Breast epithelium (tissue), 4 donors: Measurements from ENCODE around the gene CGNL1. TPM values are rescaled to one million over a fixed set of nuclear protein-coding genes. Genes with fewer than 3 reads are reported as not detected.

Experiments
- DNase-seq, 2 donors: peaks; one replicate each; pipeline ENCODE4 v3.0.0-alpha.2; 2019; ENCODE audit warnings: low spot score in 2 of 2
- H3K27ac ChIP-seq, 2 donors: fragments of 200-600 bp; sonication (generic) in 1 of 2; one replicate each; pipeline ENCODE4 v1.5.1; 2016 to 2019; ENCODE audit warnings: mild to moderate bottlenecking in 1 of 2
- H3K27me3 ChIP-seq, 2 donors: fragments of 200-600 bp; sonication (generic) in 1 of 2; one replicate each; pipeline versions ENCODE4 v1.5.1 to v1.6.0; 2017 to 2019; ENCODE audit warnings: control low read depth in 1 of 2, mild to moderate bottlenecking in 1 of 2
- H3K36me3 ChIP-seq: fragments of 200-600 bp; one replicate; pipeline ENCODE4 v1.5.1; 2019
- H3K4me1 ChIP-seq, 2 donors: fragments of 200-600 bp; sonication (generic); one replicate each; pipeline ENCODE4 v1.5.1; 2016 to 2019; ENCODE audit warnings: control low read depth in 1 of 2
- H3K4me3 ChIP-seq, 3 donors: fragments of 200-600 bp; sonication (generic); 1 replicate in 2 of 3; 2 replicates in 1 of 3; pipeline ENCODE4 v1.5.1; 2016 to 2019; ENCODE audit warnings: mild to moderate bottlenecking in 3 of 3, moderate library complexity in 2 of 3
- H3K9me3 ChIP-seq, 2 donors: fragments of 200-600 bp; sonication (generic) in 1 of 2; one replicate each; pipeline ENCODE4 v1.5.1; 2016 to 2019; ENCODE audit warnings: control low read depth in 1 of 2
- CTCF ChIP-seq, 3 donors: fragments of 450-650 bp; IDR thresholded peaks; one replicate each; pipeline ENCODE4 v1.5.1; 2016 to 2017; ENCODE audit warnings: antibody characterized with exemption in 3 of 3, mild to moderate bottlenecking in 3 of 3, moderate library complexity in 3 of 3
- POLR2A ChIP-seq: fragments of 450-650 bp; IDR thresholded peaks from one replicate; pipeline ENCODE4 v1.6.1; 2016; ENCODE audit warnings: antibody characterized with exemption, mild to moderate bottlenecking, moderate library complexity
- POLR2AphosphoS5 ChIP-seq, 3 donors: sonication (generic); formaldehyde crosslinking; IDR thresholded peaks; one replicate each; pipeline ENCODE4 v1.6.1; 2017; ENCODE audit warnings: antibody characterized with exemption in 3 of 3
- intact Hi-C: fragments of 100-400 bp; cut with DNase I; formaldehyde crosslinking; loops from one replicate; pipeline ENCODE4 v1.15.1; 2023; ENCODE audit warnings: low total_unique reads
- total RNA-seq, 3 donors: library from RNA; depleted of rRNA; stranded (reverse); fragments of >200 nt; gene quantifications; one replicate each; pipeline ENCODE4 v1.1.0, GENCODE V29; 2016

Gene CGNL1
- total RNA-seq, 3 donors from 2014 or later: 5.4 to 24.9 (median 18.4) TPM

- Histone ChIP-seq H3K27me3 (no peaks in the 10 kb centered on the region), H3K9me3 (no peaks in the 10 kb centered on the region), H3K27ac (no peak overlapping the region), H3K36me3 (no peaks in the 10 kb centered on the region), H3K4me1 (no peaks in the 10 kb centered on the region), H3K4me3 (no peak overlapping the region)
- no peak for DNase-seq
- TF ChIP-seq POLR2A: no peak
- TF ChIP-seq POLR2AphosphoS5 (IDR thresholded peaks at IDR 0.05): no peak
- no peak for TF ChIP-seq CTCF (IDR thresholded peaks at IDR 0.05)
- intact Hi-C loops: no loop called here
Observed at GRCh38 chr15:57352535-57353316, 23.6 kb upstream of the CGNL1 start.

GRCh38 chr15:57353317-57353804 is 22.9 kb upstream of the CGNL1 start:
- Histone ChIP-seq H3K4me3 (no peak overlapping the region), H3K4me1 (no peaks in the 10 kb centered on the region), H3K27ac (no peak overlapping the region), H3K27me3 (no peaks in the 10 kb centered on the region), H3K36me3 (no peaks in the 10 kb centered on the region), H3K9me3 (no peaks in the 10 kb centered on the region)
- DNase-seq: no peak
- TF ChIP-seq POLR2AphosphoS5 (IDR thresholded peaks at IDR 0.05): no peak
- TF ChIP-seq POLR2A: no peak
- TF ChIP-seq CTCF (IDR thresholded peaks at IDR 0.05): no peak
- intact Hi-C loops: no loop called here

DNA sequence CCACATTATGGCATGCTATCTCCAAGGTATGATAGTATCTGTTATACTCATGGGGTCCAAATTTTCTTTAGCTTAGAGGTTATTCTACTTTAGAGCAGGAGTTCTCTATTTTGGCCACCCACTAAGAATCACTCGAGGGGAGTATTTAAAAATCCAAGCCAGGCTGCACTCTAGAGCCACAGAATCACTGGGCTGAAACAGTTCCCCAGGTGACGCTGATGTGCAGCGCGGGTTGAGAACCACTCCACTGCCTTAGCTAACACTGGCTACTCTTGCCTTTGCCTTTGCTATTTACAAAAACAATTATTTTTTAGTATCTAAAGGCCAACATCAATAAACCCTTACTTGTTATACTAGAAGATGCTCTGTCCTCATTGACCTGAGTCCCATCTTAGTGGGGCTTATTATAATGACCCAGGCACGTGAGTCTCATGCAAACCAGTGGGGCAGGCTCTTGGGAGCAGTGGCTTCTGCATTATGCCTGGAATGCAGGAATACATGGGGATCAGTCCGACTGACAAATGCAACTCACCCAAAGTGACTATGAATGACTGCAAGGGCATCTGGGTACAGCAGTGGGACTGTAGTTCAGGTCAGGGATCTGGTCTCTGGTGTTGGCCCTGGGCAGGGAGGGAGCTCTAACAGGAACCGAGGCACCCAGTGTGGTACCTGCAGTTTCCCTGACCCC is 21.7 kb upstream of the CGNL1 start:
- TF ChIP-seq POLR2A (no peak), POLR2AphosphoS5 (IDR thresholded peaks at IDR 0.05) (no peak), CTCF (IDR thresholded peaks at IDR 0.05) (no peak)
- intact Hi-C loops: no loop called here
- Histone ChIP-seq H3K4me1 (no peaks in the 10 kb centered on the region), H3K9me3 (no peaks in the 10 kb centered on the region), H3K27ac (no peak overlapping the region), H3K36me3 (no peaks in the 10 kb centered on the region), H3K4me3 (no peak overlapping the region), H3K27me3 (no peaks in the 10 kb centered on the region)
- no peak for DNase-seq

DNA sequence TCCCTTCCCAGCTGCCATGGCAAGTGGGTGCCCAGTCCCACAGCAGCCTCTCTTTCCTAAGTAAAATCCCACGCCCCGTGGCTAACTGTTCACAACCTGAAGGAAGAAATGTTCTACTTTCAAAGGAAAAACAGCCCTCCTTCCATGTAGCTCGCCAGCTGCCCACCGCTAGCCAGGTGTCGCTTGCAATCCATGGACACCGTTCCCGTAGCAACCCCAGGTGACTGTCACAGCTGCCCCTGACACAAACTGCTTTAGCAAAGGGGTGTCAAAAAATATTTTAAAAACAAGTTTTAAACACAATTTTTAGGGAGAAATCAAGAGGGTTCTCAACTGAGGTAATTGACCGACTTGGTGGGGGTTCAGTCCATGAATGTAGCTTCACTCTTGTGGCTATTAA is 21.0 kb upstream of the CGNL1 start:
- H3K4me1 ChIP-seq: no peaks in the 10 kb centered on the region
- no peaks in the 10 kb centered on the region for H3K9me3 ChIP-seq
- no peaks in the 10 kb centered on the region for H3K36me3 ChIP-seq
- H3K27me3 ChIP-seq: no peaks in the 10 kb centered on the region
- intact Hi-C loops: no loop called here
- no peak overlapping the region for H3K4me3 ChIP-seq
- no peak for DNase-seq
- TF ChIP-seq POLR2A (no peak), CTCF (IDR thresholded peaks at IDR 0.05) (no peak), POLR2AphosphoS5 (IDR thresholded peaks at IDR 0.05) (no peak)
- no peak overlapping the region for H3K27ac ChIP-seq

DNA sequence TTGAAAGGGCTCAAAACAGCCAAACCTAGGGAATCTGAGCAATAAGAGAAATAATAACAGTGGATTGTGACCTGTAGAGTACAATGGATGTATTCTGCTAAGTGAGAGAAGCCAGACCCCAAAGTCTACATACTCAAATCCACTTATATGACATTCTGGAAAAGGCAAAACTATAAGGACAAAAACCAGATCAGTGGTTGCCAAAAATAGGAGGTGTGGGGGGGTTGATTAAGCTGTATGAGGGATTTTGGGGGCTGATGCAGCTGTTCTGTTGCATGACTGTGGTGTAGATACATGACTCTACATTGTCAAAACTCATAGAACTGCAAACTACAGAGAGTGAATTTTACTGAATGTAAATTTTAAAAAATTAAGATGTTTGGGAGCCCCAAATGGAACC is 20.1 kb upstream of the CGNL1 start:
- TF ChIP-seq POLR2A (no peak), CTCF (IDR thresholded peaks at IDR 0.05) (no peak), POLR2AphosphoS5 (IDR thresholded peaks at IDR 0.05) (no peak)
- Histone ChIP-seq H3K4me1 (no peaks in the 10 kb centered on the region), H3K36me3 (no peaks in the 10 kb centered on the region), H3K4me3 (no peak overlapping the region), H3K9me3 (no peaks in the 10 kb centered on the region), H3K27ac (no peak overlapping the region), H3K27me3 (no peaks in the 10 kb centered on the region)
- intact Hi-C loops: no loop called here
- no peak for DNase-seq
